ENCODE results near the gene NCDN.

Gene NCDN

GRCh38 chr1:35554266-35555211 lies 3.1 kb upstream of the NCDN start:
- no peak for DNase-seq (ENCODE audit: low read depth)

- no peak for DNase-seq (ENCODE audit: low read depth)
Observed at GRCh38 chr1:35555212-35555584, 2.4 kb upstream of the NCDN start.

GRCh38 chr1:35555601-35556477 lies 1.8 kb upstream of the NCDN start:
- DNase-seq (ENCODE audit: low read depth), result no peak

- no peak for DNase-seq (ENCODE audit: low read depth)
Observed at GRCh38 chr1:35556484-35557117, 998 bp upstream of the NCDN start.

GRCh38 chr1:35557118-35557610 lies 435 bp upstream of the NCDN start, which contains the start of gene KIAA0319L:
Gene KIAA0319L (minus strand): TSS chr1:35557403. CDS start chr1:35554491, 2,912 bp downstream.
- no peak for DNase-seq (ENCODE audit: low read depth)

- no peak for DNase-seq (ENCODE audit: low read depth)
Observed at GRCh38 chr1:35558374-35559316, 1.0 kb downstream of the NCDN start.

GRCh38 chr1:35559317-35559944 lies 1.8 kb downstream of the NCDN start:
- no peak for DNase-seq (ENCODE audit: low read depth)

- no peak for DNase-seq (ENCODE audit: low read depth)
Observed at GRCh38 chr1:35560256-35561225, 2.9 kb downstream of the NCDN start.

- DNase-seq (ENCODE audit: low read depth), result no peak
Observed at GRCh38 chr1:35561297-35561971, 3.8 kb downstream of the NCDN start.

- no peak for DNase-seq (ENCODE audit: low read depth)
Observed at GRCh38 chr1:35561972-35562680, 4.5 kb downstream of the NCDN start.

- DNase-seq (ENCODE audit: low read depth), result no peak
Observed at GRCh38 chr1:35563166-35563565, 5.6 kb downstream of the NCDN start.

GRCh38 chr1:35564037-35564883 lies 6.7 kb downstream of the NCDN start:
- peak; percentile 57 for DNase-seq (ENCODE audit: low read depth)

- no peak for DNase-seq (ENCODE audit: low read depth)
Observed at GRCh38 chr1:35564884-35565741, 7.5 kb downstream of the NCDN start.

GRCh38 chr1:35565742-35566133 lies 8.1 kb downstream of the NCDN start:
- no peak for DNase-seq (ENCODE audit: low read depth)

GRCh38 chr1:35567947-35568558 lies 10.5 kb downstream of the NCDN start:
- no peak for DNase-seq (ENCODE audit: low read depth)

- DNase-seq (ENCODE audit: low read depth), result peak; percentile 45
Observed at GRCh38 chr1:35568975-35569395, 11.4 kb downstream of the NCDN start.
